Osteoblast (primary cell): ENCODE data around the gene RAI1. TPM values are rescaled to one million over a fixed set of nuclear protein-coding genes. Genes with fewer than 3 reads are reported as not detected.

Experiments used
- DNase-seq: peaks from one replicate; pipeline ENCODE4 v3.0.0; 2011; ENCODE audit warnings: low spot score, mixed read lengths; ENCODE audit not compliant: insufficient read length; ENCODE audit errors: missing footprints
- H2AFZ ChIP-seq: 2 replicates; pipeline ENCODE4 v1.6.0; 2011; ENCODE audit warnings: mild to moderate bottlenecking, low read length
- H3K27ac ChIP-seq: 2 replicates; pipeline ENCODE4 v1.5.1; 2011; ENCODE audit warnings: mild to moderate bottlenecking, low read depth, low read length, moderate library complexity
- H3K27me3 ChIP-seq: 2 replicates; pipeline ENCODE4 v1.6.0; 2012; ENCODE audit warnings: mild to moderate bottlenecking, control low read depth, inconsistent platforms, low read length, moderate library complexity; ENCODE audit not compliant: insufficient read depth
- H3K36me3 ChIP-seq: 2 replicates; pipeline ENCODE4 v1.5.1; 2011; ENCODE audit warnings: mild to moderate bottlenecking, low read length, control low read depth, moderate library complexity; ENCODE audit not compliant: insufficient read depth
- H3K4me1 ChIP-seq: 2 replicates; pipeline ENCODE4 v1.5.1; 2011; ENCODE audit warnings: mild to moderate bottlenecking, low read length, control low read depth, moderate library complexity; ENCODE audit not compliant: insufficient read depth
- H3K4me2 ChIP-seq: 2 replicates; pipeline ENCODE4 v1.6.0; 2011; ENCODE audit warnings: mild to moderate bottlenecking, low read length; ENCODE audit not compliant: insufficient read depth
- H3K4me3 ChIP-seq: fragments of 200-600 bp; sonication (generic); 3 replicates; pipeline ENCODE4 v1.5.1; 2012; ENCODE audit warnings: mild to moderate bottlenecking, low read length, inconsistent platforms; ENCODE audit not compliant: insufficient read depth
- H3K79me2 ChIP-seq: 2 replicates; pipeline ENCODE4 v1.6.0; 2012; ENCODE audit warnings: mild to moderate bottlenecking, low read length, control low read depth, inconsistent platforms; ENCODE audit not compliant: insufficient read depth
- H3K9me3 ChIP-seq: 2 replicates; pipeline ENCODE4 v1.5.1; 2011; ENCODE audit warnings: low read depth, low read length, control low read depth
- H4K20me1 ChIP-seq: 2 replicates; pipeline ENCODE4 v1.6.0; 2012; ENCODE audit warnings: mild to moderate bottlenecking, low read length, control low read depth; ENCODE audit not compliant: insufficient read depth
- total RNA-seq: library from RNA; depleted of rRNA; stranded (reverse); fragments of >200 nt; gene quantifications from 2 replicates; pipeline ENCODE4 v1.2.3, GENCODE V29; 2012
- TF ChIP-seq, protein P1 (sequence below): IDR thresholded peaks from 2 replicates; pipeline ENCODE4 v1.5.1; 2011; ENCODE audit warnings: mild to moderate bottlenecking, low read depth, low read length, moderate library complexity; ENCODE audit errors: extremely low read depth

The RAI1 gene
- total RNA-seq, 1 donor, result 15.6 TPM

DNA sequence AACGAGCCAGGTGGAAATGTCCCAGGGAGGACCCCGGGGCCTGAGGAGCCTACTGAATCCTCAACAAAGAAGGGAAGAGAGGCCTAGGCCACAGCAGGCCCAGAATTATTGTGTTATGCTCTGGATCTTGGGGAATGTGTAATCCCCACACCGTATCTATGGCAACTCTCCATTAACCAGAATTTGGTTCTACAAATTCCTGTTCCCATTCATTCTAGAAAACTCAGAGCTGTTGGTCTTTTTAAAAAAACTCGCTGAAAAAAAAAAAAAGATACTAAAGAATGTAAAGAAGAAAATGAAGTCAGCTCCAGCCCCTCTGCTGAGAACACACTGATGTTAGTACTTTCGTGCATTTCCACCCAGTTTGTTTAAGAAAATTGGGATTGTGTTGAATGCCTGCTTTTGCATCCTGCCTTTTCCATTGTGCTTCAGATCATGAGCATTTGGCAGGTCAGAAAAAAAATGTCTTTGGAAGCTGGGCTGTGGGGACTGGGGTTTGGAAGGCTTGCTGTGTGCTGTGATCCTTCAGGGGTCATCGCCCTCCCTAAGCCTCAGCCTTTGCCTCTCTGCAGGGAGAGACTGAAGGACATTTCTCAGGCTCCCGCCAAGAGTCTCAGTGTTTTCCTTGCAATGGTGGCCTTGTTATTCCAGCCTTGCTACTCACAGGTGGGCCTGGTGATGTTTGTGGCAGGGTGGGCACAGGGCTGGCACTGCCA, 86.1 kb downstream of the RAI1 start:
- no peak for DNase-seq
- Histone ChIP-seq H3K4me2 (no peak overlapping the region), H3K27ac (no peak overlapping the region), H3K27me3 (no peaks in the 10 kb centered on the region), H2AFZ (no peak overlapping the region), H3K36me3 (no peaks in the 10 kb centered on the region), H3K4me3 (no peak overlapping the region), H4K20me1 (peaks cover 77% of the 10 kb centered on the region), H3K4me1 (peaks cover 6% of the 10 kb centered on the region), H3K79me2 (peaks cover 78% of the 10 kb centered on the region), H3K9me3 (no peaks in the 10 kb centered on the region)
- TF ChIP-seq, protein P1, sequence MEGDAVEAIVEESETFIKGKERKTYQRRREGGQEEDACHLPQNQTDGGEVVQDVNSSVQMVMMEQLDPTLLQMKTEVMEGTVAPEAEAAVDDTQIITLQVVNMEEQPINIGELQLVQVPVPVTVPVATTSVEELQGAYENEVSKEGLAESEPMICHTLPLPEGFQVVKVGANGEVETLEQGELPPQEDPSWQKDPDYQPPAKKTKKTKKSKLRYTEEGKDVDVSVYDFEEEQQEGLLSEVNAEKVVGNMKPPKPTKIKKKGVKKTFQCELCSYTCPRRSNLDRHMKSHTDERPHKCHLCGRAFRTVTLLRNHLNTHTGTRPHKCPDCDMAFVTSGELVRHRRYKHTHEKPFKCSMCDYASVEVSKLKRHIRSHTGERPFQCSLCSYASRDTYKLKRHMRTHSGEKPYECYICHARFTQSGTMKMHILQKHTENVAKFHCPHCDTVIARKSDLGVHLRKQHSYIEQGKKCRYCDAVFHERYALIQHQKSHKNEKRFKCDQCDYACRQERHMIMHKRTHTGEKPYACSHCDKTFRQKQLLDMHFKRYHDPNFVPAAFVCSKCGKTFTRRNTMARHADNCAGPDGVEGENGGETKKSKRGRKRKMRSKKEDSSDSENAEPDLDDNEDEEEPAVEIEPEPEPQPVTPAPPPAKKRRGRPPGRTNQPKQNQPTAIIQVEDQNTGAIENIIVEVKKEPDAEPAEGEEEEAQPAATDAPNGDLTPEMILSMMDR, result no peak

DNA sequence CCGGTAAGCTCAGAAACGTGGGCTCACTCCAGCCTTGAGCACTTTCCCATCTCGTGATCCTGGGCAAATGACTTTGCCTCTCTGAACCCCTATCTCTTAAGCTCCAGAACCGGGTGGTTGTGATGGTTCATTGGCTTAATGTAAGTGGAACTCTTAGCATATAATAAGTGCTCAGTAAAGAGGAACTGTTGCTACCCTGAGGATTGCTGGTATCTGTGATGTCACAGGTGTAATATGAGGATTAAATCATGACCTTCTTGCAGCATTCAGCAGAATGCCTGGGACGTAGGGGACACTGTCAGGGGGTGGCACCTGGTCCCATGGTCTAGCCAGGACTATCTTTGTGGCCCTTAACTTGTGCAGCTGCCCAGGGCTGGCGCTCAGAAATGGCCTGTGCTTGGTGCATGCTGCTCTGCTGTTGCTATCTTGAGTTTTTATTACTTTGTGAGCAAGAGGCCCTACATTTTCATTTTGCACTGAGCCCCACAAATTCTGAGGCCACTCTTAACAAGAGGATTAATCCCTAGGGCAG, 86.7 kb downstream of the RAI1 start:
- Histone ChIP-seq H3K27ac (no peak overlapping the region), H3K27me3 (no peaks in the 10 kb centered on the region), H3K79me2 (peaks cover 80% of the 10 kb centered on the region), H3K4me2 (no peak overlapping the region), H3K9me3 (no peaks in the 10 kb centered on the region), H2AFZ (no peak overlapping the region), H3K4me3 (no peak overlapping the region), H4K20me1 (peaks cover 76% of the 10 kb centered on the region), H3K36me3 (no peaks in the 10 kb centered on the region), H3K4me1 (peaks cover 6% of the 10 kb centered on the region)
- TF ChIP-seq, protein P1, result no peak
- no peak for DNase-seq

DNA sequence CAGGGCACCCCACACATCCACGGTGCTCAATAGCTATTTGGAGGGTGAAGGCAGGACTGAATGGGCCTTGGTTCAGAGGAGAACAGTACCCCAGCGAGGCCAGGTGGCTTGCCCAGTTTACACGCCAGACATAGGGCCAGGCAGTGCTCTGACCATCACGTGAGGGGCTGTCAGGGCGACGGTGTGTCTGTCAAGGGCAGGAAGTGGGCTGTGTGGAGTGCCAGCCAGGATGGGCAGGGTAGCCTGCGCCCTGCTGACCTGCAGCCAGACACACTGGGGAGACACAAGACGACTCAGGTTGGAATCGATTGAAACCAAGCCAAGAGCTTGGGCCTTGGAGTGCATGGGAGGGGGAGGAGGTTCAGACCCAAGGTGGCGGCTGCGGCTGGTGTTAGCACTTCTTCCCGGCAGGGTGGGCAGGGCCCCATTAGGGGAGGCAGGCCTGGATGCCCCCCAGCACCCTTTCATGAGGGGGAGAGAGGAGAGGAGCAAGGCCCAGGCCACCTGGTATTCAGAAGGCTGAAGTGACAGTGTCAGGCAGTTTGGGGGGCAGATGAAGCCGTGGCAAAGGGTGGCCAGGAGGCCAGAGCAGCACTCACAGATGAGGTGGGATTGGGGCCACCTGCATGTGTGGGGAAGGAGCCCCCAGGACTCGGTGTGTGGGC, 87.3 kb downstream of the RAI1 start:
- no peak for DNase-seq
- no peak overlapping the region for H3K4me3 ChIP-seq
- H4K20me1 ChIP-seq, result peaks cover 76% of the 10 kb centered on the region
- no peak overlapping the region for H2AFZ ChIP-seq
- H3K79me2 ChIP-seq, result peaks cover 79% of the 10 kb centered on the region
- TF ChIP-seq, protein P1, result no peak
- H3K4me2 ChIP-seq, result no peak overlapping the region
- peaks cover 6% of the 10 kb centered on the region for H3K4me1 ChIP-seq
- H3K27me3 ChIP-seq, result no peaks in the 10 kb centered on the region
- H3K36me3 ChIP-seq, result no peaks in the 10 kb centered on the region
- H3K9me3 ChIP-seq, result no peaks in the 10 kb centered on the region
- no peak overlapping the region for H3K27ac ChIP-seq
